Gastroesophageal sphincter (tissue), 4 donors: ENCODE data around the gene FAM43B. TPM values are rescaled to one million over a fixed set of nuclear protein-coding genes. Genes with fewer than 3 reads are reported as not detected.

Source experiments
- ATAC-seq: fragments of 150-250 bp; one replicate; pipeline ENCODE4 v1.9.1; 2016; ENCODE audit warnings: mild to moderate bottlenecking, moderate library complexity
- H3K27ac ChIP-seq, 4 donors: fragments of 200-600 bp; sonication (generic) in 3 of 4; 1 replicate in 3 of 4; 2 replicates in 1 of 4; pipeline ENCODE4 v1.5.1; 2016 to 2019
- H3K27me3 ChIP-seq: fragments of 200-600 bp; sonication (generic); one replicate; pipeline ENCODE4 v1.5.1; 2019
- H3K36me3 ChIP-seq, 2 donors: fragments of 200-600 bp; sonication (generic); one replicate each; pipeline ENCODE4 v1.5.1; 2019; ENCODE audit warnings: control low read depth in 1 of 2
- H3K4me1 ChIP-seq, 3 donors: fragments of 200-600 bp; sonication (generic); 1 replicate in 2 of 3; 2 replicates in 1 of 3; pipeline ENCODE4 v1.5.1; 2016 to 2019; ENCODE audit warnings: control low read depth in 2 of 3
- H3K4me3 ChIP-seq, 2 donors: fragments of 200-600 bp; sonication (generic); one replicate each; pipeline ENCODE4 v1.5.1; 2019; ENCODE audit warnings: mild to moderate bottlenecking in 1 of 2, moderate library complexity in 1 of 2
- H3K9me3 ChIP-seq, 3 donors: fragments of 200-600 bp; sonication (generic); one replicate each; pipeline ENCODE4 v1.5.1; 2017 to 2019; ENCODE audit warnings: control low read depth in 2 of 3
- EP300 ChIP-seq: sonication (generic); formaldehyde crosslinking; IDR thresholded peaks from one replicate; pipeline ENCODE4 v1.6.1; 2017; ENCODE audit warnings: antibody characterized with exemption, mild to moderate bottlenecking
- POLR2A ChIP-seq, 2 donors: fragments of 450-650 bp; IDR thresholded peaks; one replicate each; pipeline ENCODE4 v1.6.1; 2017; ENCODE audit warnings: antibody characterized with exemption in 2 of 2, mild to moderate bottlenecking in 2 of 2, moderate library complexity in 1 of 2
- POLR2AphosphoS5 ChIP-seq: sonication (generic); formaldehyde crosslinking; IDR thresholded peaks from one replicate; pipeline ENCODE4 v1.6.1; 2017; ENCODE audit warnings: antibody characterized with exemption
- WGBS, 2 donors: methylation state at CpG; one replicate each; pipeline ENCODE4 v1.1.5; 2018; ENCODE audit warnings: low coverage in 1 of 2; 5-methylcytosine and 5-hydroxymethylcytosine counted together
- total RNA-seq, 4 donors: library from RNA; depleted of rRNA; stranded (reverse); fragments of >200 nt; gene quantifications; one replicate each; pipeline ENCODE4 v1.1.0, GENCODE V29; 2016
- TF ChIP-seq, protein P1 (sequence below), 4 experiments: fragments of 200-600 bp in 2 of 4; fragments of 450-650 bp in 2 of 4; sonication (generic) in 1 of 4; IDR thresholded peaks; one replicate each; pipeline ENCODE4 v1.5.1; 2017 to 2019; ENCODE audit warnings: antibody characterized with exemption in 4 of 4, mild to moderate bottlenecking in 2 of 4, moderate library complexity in 2 of 4

Gene FAM43B
- total RNA-seq, 4 donors from 2014 or later = 0.62 to 1.3 (median 1.1) TPM

GRCh38 chr1:20589331-20590278 lies 37.2 kb downstream of the FAM43B start:
- peak; percentile 45 for ATAC-seq
- WGBS, 2 donors = 2 to 10% methylated on average over 8 to 9 of the region's 24 CpGs
- Histone ChIP-seq H3K4me3 (peak overlapping the region in 1 of 2 donors; percentile 33), H3K9me3 (peaks cover 0 to 3% (median 0%) of the 10 kb centered on the region in 3 donors), H3K4me1 (peaks cover 0 to 10% (median 0%) of the 10 kb centered on the region in 3 donors), H3K27ac (peak overlapping the region in 3 of 4 donors; percentile 68 to 75 (median 73)), H3K27me3 (peaks cover 87% of the 10 kb centered on the region), H3K36me3 (no peaks in the 10 kb centered on the region)
- TF ChIP-seq EP300 = no peak
- TF ChIP-seq POLR2A (IDR thresholded peaks at IDR 0.05) = no peak
- no peak for TF ChIP-seq POLR2AphosphoS5
- TF ChIP-seq, protein P1, sequence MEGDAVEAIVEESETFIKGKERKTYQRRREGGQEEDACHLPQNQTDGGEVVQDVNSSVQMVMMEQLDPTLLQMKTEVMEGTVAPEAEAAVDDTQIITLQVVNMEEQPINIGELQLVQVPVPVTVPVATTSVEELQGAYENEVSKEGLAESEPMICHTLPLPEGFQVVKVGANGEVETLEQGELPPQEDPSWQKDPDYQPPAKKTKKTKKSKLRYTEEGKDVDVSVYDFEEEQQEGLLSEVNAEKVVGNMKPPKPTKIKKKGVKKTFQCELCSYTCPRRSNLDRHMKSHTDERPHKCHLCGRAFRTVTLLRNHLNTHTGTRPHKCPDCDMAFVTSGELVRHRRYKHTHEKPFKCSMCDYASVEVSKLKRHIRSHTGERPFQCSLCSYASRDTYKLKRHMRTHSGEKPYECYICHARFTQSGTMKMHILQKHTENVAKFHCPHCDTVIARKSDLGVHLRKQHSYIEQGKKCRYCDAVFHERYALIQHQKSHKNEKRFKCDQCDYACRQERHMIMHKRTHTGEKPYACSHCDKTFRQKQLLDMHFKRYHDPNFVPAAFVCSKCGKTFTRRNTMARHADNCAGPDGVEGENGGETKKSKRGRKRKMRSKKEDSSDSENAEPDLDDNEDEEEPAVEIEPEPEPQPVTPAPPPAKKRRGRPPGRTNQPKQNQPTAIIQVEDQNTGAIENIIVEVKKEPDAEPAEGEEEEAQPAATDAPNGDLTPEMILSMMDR (IDR thresholded peaks at IDR 0.05) = no peak

DNA sequence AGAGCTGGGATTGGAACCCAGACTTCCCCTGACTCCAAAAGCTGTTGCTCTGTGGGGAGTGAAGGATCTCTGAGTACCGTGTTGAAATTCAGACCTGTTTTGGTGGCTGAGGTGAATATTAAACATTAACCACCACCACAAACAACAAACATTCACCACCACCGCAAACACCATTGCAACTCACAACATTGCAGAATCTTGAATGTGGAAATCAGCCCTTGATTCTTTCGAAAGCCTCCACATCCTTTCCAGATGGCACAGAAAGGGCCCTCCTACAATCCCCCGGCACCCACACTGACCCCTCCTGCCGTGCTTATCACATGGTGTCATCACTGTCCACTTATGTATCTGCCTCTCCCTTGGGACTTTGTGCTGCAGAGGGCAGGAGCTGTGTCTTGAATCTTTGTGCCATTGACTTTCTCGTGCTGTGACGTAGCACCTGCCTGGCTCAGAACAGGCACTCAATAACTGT lies 38.0 kb downstream of the FAM43B start:
- WGBS, 2 donors = 15 to 20% methylated on average over 5 of the region's 7 CpGs
- peak; percentile 59 for ATAC-seq
- peak overlapping the region in 3 of 4 donors; percentile 68 to 75 (median 73) for H3K27ac ChIP-seq
- peak overlapping the region in 1 of 2 donors; percentile 33 for H3K4me3 ChIP-seq
- TF ChIP-seq POLR2AphosphoS5 = peak; percentile 20
- TF ChIP-seq EP300 = no peak
- no peak for TF ChIP-seq POLR2A (IDR thresholded peaks at IDR 0.05)
- no peaks in the 10 kb centered on the region for H3K36me3 ChIP-seq
- H3K4me1 ChIP-seq = peaks cover 0 to 10% (median 0%) of the 10 kb centered on the region in 3 donors
- H3K27me3 ChIP-seq = peaks cover 88% of the 10 kb centered on the region
- peaks cover 0 to 3% (median 0%) of the 10 kb centered on the region in 3 donors for H3K9me3 ChIP-seq

GRCh38 chr1:20593756-20594155 lies 41.4 kb downstream of the FAM43B start:
- Histone ChIP-seq H3K36me3 (no peaks in the 10 kb centered on the region), H3K4me1 (peaks cover 0 to 7% (median 0%) of the 10 kb centered on the region in 3 donors), H3K9me3 (no peaks in the 10 kb centered on the region), H3K27ac (no peak overlapping the region), H3K4me3 (no peak overlapping the region), H3K27me3 (peaks cover 58% of the 10 kb centered on the region)
- ATAC-seq = no peak
- TF ChIP-seq EP300 = no peak
- TF ChIP-seq POLR2A (IDR thresholded peaks at IDR 0.05) = no peak
- no peak for TF ChIP-seq POLR2AphosphoS5
- TF ChIP-seq, protein P1 (IDR thresholded peaks at IDR 0.05) = no peak
- 100% methylated on average over 2 of the region's 5 CpGs; no CpG with 5 or more reads in 1 of the 2 donors for WGBS, 2 donors

- Histone ChIP-seq H3K4me3 (no peak overlapping the region), H3K9me3 (no peaks in the 10 kb centered on the region), H3K27me3 (peaks cover 48% of the 10 kb centered on the region), H3K4me1 (no peaks in the 10 kb centered on the region), H3K36me3 (no peaks in the 10 kb centered on the region), H3K27ac (no peak overlapping the region)
- WGBS, 2 donors = 85% methylated on average over 12 of the region's 14 CpGs; no CpG with 5 or more reads in 1 of the 2 donors
- no peak for ATAC-seq
- TF ChIP-seq EP300 (no peak), POLR2AphosphoS5 (no peak), POLR2A (IDR thresholded peaks at IDR 0.05) (no peak)
- TF ChIP-seq, protein P1 (IDR thresholded peaks at IDR 0.05) = no peak
Observed at GRCh38 chr1:20594746-20595145, 42.4 kb downstream of the FAM43B start.

DNA sequence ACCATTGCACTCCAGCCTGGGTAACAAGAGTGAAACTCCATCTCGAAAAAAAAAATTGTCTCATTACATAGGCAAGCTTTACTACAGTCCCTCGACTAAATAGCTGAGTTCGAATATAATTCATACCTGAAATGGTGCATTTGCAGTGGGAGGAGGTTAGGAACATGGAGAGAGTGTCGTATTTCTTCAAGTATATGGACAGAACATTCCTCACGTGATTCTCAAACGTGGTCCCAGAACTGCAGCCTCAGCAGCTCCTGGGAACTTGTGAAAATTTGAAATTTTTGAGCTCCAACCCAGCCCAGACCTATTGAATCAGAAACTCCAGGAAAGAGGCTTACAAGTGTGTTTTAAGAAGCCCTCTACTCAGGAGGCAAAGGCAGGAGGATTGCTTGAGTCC lies 43.7 kb downstream of the FAM43B start:
- Histone ChIP-seq H3K4me1 (no peaks in the 10 kb centered on the region), H3K36me3 (no peaks in the 10 kb centered on the region), H3K27me3 (peaks cover 35% of the 10 kb centered on the region), H3K9me3 (no peaks in the 10 kb centered on the region), H3K27ac (no peak overlapping the region), H3K4me3 (no peak overlapping the region)
- TF ChIP-seq, protein P1 (IDR thresholded peaks at IDR 0.05) = no peak
- TF ChIP-seq POLR2AphosphoS5 = no peak
- no peak for TF ChIP-seq EP300
- no peak for TF ChIP-seq POLR2A (IDR thresholded peaks at IDR 0.05)
- no peak for ATAC-seq
- WGBS, 2 donors = 59 to 60% methylated on average over 1 to 5 of the region's 6 CpGs
